Sciatic nerve (tissue), 2 donors: ENCODE data around the gene PCBP3. TPM values are rescaled to one million over a fixed set of nuclear protein-coding genes. Genes with fewer than 3 reads are reported as not detected.

Source experiments
- ATAC-seq: fragments of 200-7000 bp; cut with Tn5 transposase; one replicate; pipeline ENCODE4 v1.9.1; 2020; ENCODE audit warnings: mild to moderate bottlenecking, moderate library complexity
- DNase-seq: peaks from one replicate; pipeline ENCODE4 v3.0.0-alpha.2; 2020; ENCODE audit warnings: low spot score
- intact Hi-C: fragments of 100-400 bp; cut with DNase I; formaldehyde crosslinking; loops from one replicate; pipeline ENCODE4 v1.14.2; 2022
- total RNA-seq: library from RNA; stranded (reverse); fragmentation: NEBNext Ultra II Directional; extraction: Animal tissue kit (Norgen Biotek cat#: 25700); gene quantifications from one replicate; pipeline ENCODE4 v1.2.1, GENCODE V29; 2021
- donor health status: DM: no; HTN: no; CAD: no.
- donor health status: DM: no; HTN: no; CAD: no.

The PCBP3 gene
- total RNA-seq, 1 donor from 2014 or later, result 14.1 TPM

GRCh38 chr21:45870421-45870820, 226.9 kb downstream of the PCBP3 start:
- DNase-seq (peak; percentile 45), ATAC-seq (no peak)
- intact Hi-C loops, result no loop called here

GRCh38 chr21:45870851-45871615, 227.5 kb downstream of the PCBP3 start:
- ATAC-seq, result no peak
- peak; percentile 50 for DNase-seq
- intact Hi-C loops, result no loop called here

- ATAC-seq (no peak), DNase-seq (peak; percentile 47)
- intact Hi-C loops, result no loop called here
Measured at GRCh38 chr21:45871616-45872236, 228.2 kb downstream of the PCBP3 start.

GRCh38 chr21:45872471-45872870, 228.9 kb downstream of the PCBP3 start:
- ATAC-seq, result no peak
- intact Hi-C loops, result no loop called here
- DNase-seq, result peak; percentile 39

- ATAC-seq (no peak), DNase-seq (peak; percentile 26)
- intact Hi-C loops, result no loop called here
Measured at GRCh38 chr21:45872902-45873301, 229.4 kb downstream of the PCBP3 start.

GRCh38 chr21:45873418-45873817, 229.9 kb downstream of the PCBP3 start:
- peak; percentile 14 for DNase-seq
- intact Hi-C loops, result no loop called here
- no peak for ATAC-seq

- no peak for ATAC-seq
Measured at GRCh38 chr21:45873866-45874265, 230.3 kb downstream of the PCBP3 start.

GRCh38 chr21:45874716-45875415, 231.3 kb downstream of the PCBP3 start:
- peak; percentile 56 for DNase-seq
- ATAC-seq, result peak; percentile 85

More at GRCh38 chr21:45873866-45874265, 230.3 kb downstream of the PCBP3 start:
- intact Hi-C loops, result no loop called here
- DNase-seq, result peak; percentile 31

GRCh38 chr21:45875416-45875760, 231.9 kb downstream of the PCBP3 start:
- ATAC-seq (no peak), DNase-seq (no peak)
- intact Hi-C loops, result no loop called here

More at GRCh38 chr21:45874716-45875415, 231.3 kb downstream of the PCBP3 start:
- intact Hi-C loops, result no loop called here

- intact Hi-C loops, result no loop called here
- DNase-seq (no peak), ATAC-seq (no peak)
Measured at GRCh38 chr21:45875881-45876280, 232.4 kb downstream of the PCBP3 start.

GRCh38 chr21:45876381-45877170, 233.1 kb downstream of the PCBP3 start:
- DNase-seq (no peak), ATAC-seq (no peak)
- intact Hi-C loops, result no loop called here

GRCh38 chr21:45877171-45877438, 233.6 kb downstream of the PCBP3 start:
- intact Hi-C loops, result no loop called here
- no peak for ATAC-seq
- DNase-seq, result no peak

- no peak for DNase-seq
- intact Hi-C loops, result no loop called here
- no peak for ATAC-seq
Measured at GRCh38 chr21:45877821-45878469, 234.4 kb downstream of the PCBP3 start.

GRCh38 chr21:45880097-45881068, 236.9 kb downstream of the PCBP3 start:
- intact Hi-C loops, result no loop called here
- ATAC-seq (peak; percentile 80), DNase-seq (no peak)

- no peak for ATAC-seq
- intact Hi-C loops, result no loop called here
- DNase-seq, result no peak
Measured at GRCh38 chr21:45882645-45883044, 239.1 kb downstream of the PCBP3 start.

GRCh38 chr21:45883090-45883489, 239.6 kb downstream of the PCBP3 start:
- ATAC-seq (no peak), DNase-seq (no peak)
- intact Hi-C loops, result no loop called here

- intact Hi-C loops, result no loop called here
- ATAC-seq, result no peak
- no peak for DNase-seq
Measured at GRCh38 chr21:45885597-45885929, 242.0 kb downstream of the PCBP3 start.
